Parathyroid adenoma (tissue), 2 donors: ENCODE data around the gene IL17B.

Experiments
- H2AFZ ChIP-seq: fragments of 300-600 bp; sonication (generic); one replicate; pipeline ENCODE4 v1.7.0; 2017; ENCODE audit warnings: antibody characterized with exemption, mild to moderate bottlenecking
- H3K27ac ChIP-seq: fragments of 300-600 bp; sonication (generic); one replicate; pipeline ENCODE4 v1.7.0; 2017
- H3K27me3 ChIP-seq: fragments of 300-600 bp; sonication (generic); one replicate; pipeline ENCODE4 v1.7.0; 2017; ENCODE audit warnings: low read length; ENCODE audit not compliant: control insufficient read depth, insufficient read depth
- H3K36me3 ChIP-seq: fragments of 300-600 bp; sonication (generic); one replicate; pipeline ENCODE4 v1.7.0; 2017; ENCODE audit warnings: low read length; ENCODE audit not compliant: control insufficient read depth, insufficient read depth
- H3K4me1 ChIP-seq: fragments of 300-600 bp; sonication (generic); one replicate; pipeline ENCODE4 v1.7.0; 2017; ENCODE audit warnings: control low read depth
- H3K4me2 ChIP-seq: fragments of 300-600 bp; sonication (generic); one replicate; pipeline ENCODE4 v1.7.0; 2017; ENCODE audit warnings: low read length
- H3K4me3 ChIP-seq: fragments of 300-600 bp; sonication (generic); one replicate; pipeline ENCODE4 v1.7.0; 2017; ENCODE audit warnings: low read depth, low read length
- H3K79me2 ChIP-seq: fragments of 300-600 bp; sonication (generic); one replicate; pipeline ENCODE4 v1.7.0; 2017; ENCODE audit warnings: control low read depth
- H3K9ac ChIP-seq: fragments of 300-600 bp; sonication (generic); one replicate; pipeline ENCODE4 v1.7.0; 2017; ENCODE audit warnings: mild to moderate bottlenecking
- H3K9me3 ChIP-seq: fragments of 300-600 bp; sonication (generic); one replicate; pipeline ENCODE4 v1.7.0; 2017; ENCODE audit warnings: low read length; ENCODE audit not compliant: control insufficient read depth
- CTCF ChIP-seq: fragments of 300-600 bp; sonication (generic); IDR thresholded peaks from one replicate; pipeline ENCODE4 v1.7.0; 2017; ENCODE audit warnings: antibody characterized with exemption, mild to moderate bottlenecking
- donor health status: primary hyperparathyroidism.

The IL17B gene

GRCh38 chr5:149411738-149412519 lies 32.8 kb upstream of the IL17B start:
- Histone ChIP-seq H3K4me2 (no peak overlapping the region), H2AFZ (no peak overlapping the region), H3K9me3 (no peaks in the 10 kb centered on the region), H3K4me1 (no peaks in the 10 kb centered on the region), H3K36me3 (no peaks in the 10 kb centered on the region), H3K9ac (no peak overlapping the region), H3K4me3 (no peak overlapping the region), H3K79me2 (no peaks in the 10 kb centered on the region), H3K27ac (no peak overlapping the region), H3K27me3 (no peaks in the 10 kb centered on the region)
- TF ChIP-seq CTCF, result no peak

DNA sequence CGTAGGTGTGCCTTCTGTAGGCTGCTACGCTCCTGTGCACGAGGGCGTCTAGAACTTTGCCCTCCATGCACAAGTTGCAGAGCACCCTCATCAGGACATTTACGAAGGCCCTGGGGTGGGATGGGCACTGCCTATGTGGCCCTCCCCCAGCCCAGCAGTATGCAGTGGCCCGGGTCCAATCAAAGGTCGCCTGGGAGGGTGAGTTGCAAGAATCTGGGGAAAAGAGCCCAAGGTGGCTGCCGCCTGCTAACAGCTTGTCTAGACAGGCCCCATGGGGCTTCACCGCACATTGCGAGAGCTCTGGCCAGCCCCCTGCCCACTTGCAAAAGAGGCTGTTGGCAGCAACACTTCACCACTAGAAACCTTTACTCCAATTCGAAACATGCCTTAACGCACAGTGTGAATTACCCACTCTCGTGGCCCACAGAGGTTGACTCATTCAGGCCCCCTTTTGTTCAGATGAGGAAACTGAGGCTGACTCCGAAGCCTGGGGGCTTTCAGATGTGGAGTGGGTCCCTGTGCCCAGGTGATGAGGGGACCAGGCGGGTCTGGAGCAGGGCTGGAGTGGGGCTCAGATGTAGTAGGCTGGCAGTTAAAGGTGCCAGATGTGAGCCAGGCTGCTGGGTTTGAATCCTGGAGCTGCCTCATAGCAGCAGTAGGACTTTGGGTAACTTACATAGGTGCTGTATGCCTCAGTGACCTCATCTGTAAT lies 31.8 kb upstream of the IL17B start:
- Histone ChIP-seq H3K27ac (no peak overlapping the region), H3K79me2 (no peaks in the 10 kb centered on the region), H3K4me3 (no peak overlapping the region), H3K36me3 (no peaks in the 10 kb centered on the region), H3K4me1 (no peaks in the 10 kb centered on the region), H3K9me3 (no peaks in the 10 kb centered on the region), H3K27me3 (no peaks in the 10 kb centered on the region), H3K9ac (no peak overlapping the region), H2AFZ (no peak overlapping the region), H3K4me2 (no peak overlapping the region)
- TF ChIP-seq CTCF, result no peak

DNA sequence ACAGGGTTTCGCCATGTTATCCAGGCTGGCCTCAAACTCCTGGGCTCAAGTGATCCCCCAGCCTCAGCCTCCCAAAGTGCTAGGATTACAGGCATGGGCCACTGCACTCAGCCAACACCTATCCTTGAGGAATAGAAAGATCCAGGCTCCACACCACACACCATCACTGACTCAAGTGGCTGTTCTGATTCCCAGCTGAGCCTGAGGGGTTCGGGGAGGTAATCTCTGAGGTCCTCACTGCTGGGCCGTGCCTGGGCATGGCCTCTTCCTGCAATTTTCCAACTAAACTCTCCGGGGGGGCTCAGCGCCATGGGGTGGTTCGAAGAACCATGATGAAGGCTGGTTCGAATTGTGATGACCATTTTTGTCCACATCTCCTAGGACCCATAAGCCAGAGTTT lies 31.0 kb upstream of the IL17B start:
- Histone ChIP-seq H3K4me2 (no peak overlapping the region), H3K79me2 (no peaks in the 10 kb centered on the region), H3K4me3 (no peak overlapping the region), H2AFZ (no peak overlapping the region), H3K4me1 (no peaks in the 10 kb centered on the region), H3K9me3 (no peaks in the 10 kb centered on the region), H3K36me3 (no peaks in the 10 kb centered on the region), H3K27ac (no peak overlapping the region), H3K27me3 (no peaks in the 10 kb centered on the region), H3K9ac (no peak overlapping the region)
- no peak for TF ChIP-seq CTCF

GRCh38 chr5:149409268-149409948 lies 30.3 kb upstream of the IL17B start:
- Histone ChIP-seq H3K4me1 (no peaks in the 10 kb centered on the region), H3K27ac (no peak overlapping the region), H3K4me3 (peak overlapping the region; percentile 2), H3K27me3 (no peaks in the 10 kb centered on the region), H3K36me3 (no peaks in the 10 kb centered on the region), H3K9ac (no peak overlapping the region), H3K4me2 (no peak overlapping the region), H3K79me2 (no peaks in the 10 kb centered on the region), H2AFZ (no peak overlapping the region), H3K9me3 (no peaks in the 10 kb centered on the region)
- TF ChIP-seq CTCF, result no peak
